ENCODE measurements around the gene DOCK8.

- TF ChIP-seq CTCF (IDR thresholded peaks at IDR 0.05 in 8 of 11, conservative IDR thresholded peaks at IDR 0.05 in 3 of 11): no peak
- no peak for TF ChIP-seq POLR2A (IDR thresholded peaks at IDR 0.05)
- TF ChIP-seq POLR2AphosphoS5 (IDR thresholded peaks at IDR 0.05): no peak
These were observed 264.8 kb downstream of the DOCK8 start for GRCh38 chr9:479304-479970.
